Activated CD4-positive, alpha-beta T cell treated with anti-CD3 and anti-CD28 coated beads for 24 hours (primary cell): ENCODE data around the gene FGF18.

ENCODE experiments used
- DNase-seq, 2 donors: peaks; one replicate each; pipeline ENCODE4 v3.0.0-alpha.2; 2020; ENCODE audit warnings: low read depth in 2 of 2

The FGF18 gene

GRCh38 chr5:171422902-171423663 lies 3.6 kb downstream of the FGF18 start:
- DNase-seq = no peak

- DNase-seq = no peak
Observed at GRCh38 chr5:171424726-171425125, 5.3 kb downstream of the FGF18 start.

GRCh38 chr5:171425596-171426244 lies 6.3 kb downstream of the FGF18 start:
- DNase-seq = no peak

GRCh38 chr5:171426266-171426665 lies 6.8 kb downstream of the FGF18 start:
- DNase-seq = no peak

- DNase-seq = no peak
Observed at GRCh38 chr5:171426680-171427079, 7.2 kb downstream of the FGF18 start.

GRCh38 chr5:171427318-171428167 lies 8.1 kb downstream of the FGF18 start:
- no peak for DNase-seq

GRCh38 chr5:171428168-171428696 lies 8.8 kb downstream of the FGF18 start:
- DNase-seq = no peak

GRCh38 chr5:171428809-171429542 lies 9.5 kb downstream of the FGF18 start:
- DNase-seq = no peak

- no peak for DNase-seq
Observed at GRCh38 chr5:171429543-171429910, 10.1 kb downstream of the FGF18 start.

GRCh38 chr5:171431251-171431777 lies 11.9 kb downstream of the FGF18 start:
- no peak for DNase-seq

- DNase-seq = no peak
Observed at GRCh38 chr5:171432076-171432475, 12.6 kb downstream of the FGF18 start.

- DNase-seq = no peak
Observed at GRCh38 chr5:171432583-171433351, 13.3 kb downstream of the FGF18 start.

GRCh38 chr5:171433352-171433698 lies 13.9 kb downstream of the FGF18 start:
- no peak for DNase-seq

GRCh38 chr5:171433982-171434676 lies 14.7 kb downstream of the FGF18 start:
- no peak for DNase-seq

GRCh38 chr5:171434874-171435273 lies 15.4 kb downstream of the FGF18 start:
- no peak for DNase-seq

GRCh38 chr5:171435908-171436307 lies 16.5 kb downstream of the FGF18 start:
- no peak for DNase-seq

- no peak for DNase-seq
Observed at GRCh38 chr5:171436804-171437285, 17.4 kb downstream of the FGF18 start.

GRCh38 chr5:171437286-171437821 lies 17.9 kb downstream of the FGF18 start:
- DNase-seq = no peak

GRCh38 chr5:171438738-171439137 lies 19.3 kb downstream of the FGF18 start:
- no peak for DNase-seq
